Activated CD4-positive, alpha-beta T cell treated with anti-CD3 and anti-CD28 coated beads, Interleukin-2, amount 10 ng/mL, durations not matched to agents 7 days and 5 days (primary cell): Measurements from ENCODE around the gene CRYBG1. TPM values are rescaled to one million over a fixed set of nuclear protein-coding genes. Genes with fewer than 3 reads are reported as not detected.
"Not testable (repeated sequence)": the region's sequence is repeated elsewhere in the genome, so short reads cannot be mapped to it uniquely, and the experiment has no call there.

ENCODE experiments used
- CTCF ChIA-PET: fragments of 350-600 bp; sonication (Branson Sonifier 250); formaldehyde crosslinking; loops from one replicate; lab custom pipeline; 2021; ENCODE audit warnings: antibody characterized with exemption; lab: Charles Lee
- POLR2A ChIA-PET: fragments of 350-600 bp; sonication (Branson Sonifier 250); formaldehyde crosslinking; loops from one replicate; lab custom pipeline; 2021; ENCODE audit warnings: antibody characterized with exemption; lab: Charles Lee
- DNase-seq: peaks from one replicate; pipeline ENCODE4 v3.0.0-alpha.2; 2020
- H3K27ac Mint-ChIP-seq: one replicate; pipeline ENCODE4 v1.8.0; 2021; ENCODE audit warnings: mild to moderate bottlenecking, moderate library complexity, mixed read lengths
- H3K27me3 Mint-ChIP-seq: one replicate; pipeline ENCODE4 v1.8.0; 2021; ENCODE audit warnings: mixed read lengths
- H3K36me3 Mint-ChIP-seq: one replicate; pipeline ENCODE4 v1.8.0; 2021; ENCODE audit warnings: low read depth, mixed read lengths
- H3K4me1 Mint-ChIP-seq: one replicate; pipeline ENCODE4 v1.8.0; 2021; ENCODE audit warnings: mixed read lengths
- H3K4me3 Mint-ChIP-seq: one replicate; pipeline ENCODE4 v1.8.0; 2021; ENCODE audit warnings: mild to moderate bottlenecking, moderate library complexity, mixed read lengths
- H3K9me3 Mint-ChIP-seq: one replicate; pipeline ENCODE4 v1.8.0; 2021; ENCODE audit warnings: mixed read lengths
- total RNA-seq, 2 experiments: library from RNA; stranded (reverse); gene quantifications; one replicate each; pipeline ENCODE4 v1.2.3, GENCODE V29; 2021

CRYBG1 gene
- total RNA-seq, 2 experiments from 2014 or later, result 41.1 to 46.8 TPM

DNA sequence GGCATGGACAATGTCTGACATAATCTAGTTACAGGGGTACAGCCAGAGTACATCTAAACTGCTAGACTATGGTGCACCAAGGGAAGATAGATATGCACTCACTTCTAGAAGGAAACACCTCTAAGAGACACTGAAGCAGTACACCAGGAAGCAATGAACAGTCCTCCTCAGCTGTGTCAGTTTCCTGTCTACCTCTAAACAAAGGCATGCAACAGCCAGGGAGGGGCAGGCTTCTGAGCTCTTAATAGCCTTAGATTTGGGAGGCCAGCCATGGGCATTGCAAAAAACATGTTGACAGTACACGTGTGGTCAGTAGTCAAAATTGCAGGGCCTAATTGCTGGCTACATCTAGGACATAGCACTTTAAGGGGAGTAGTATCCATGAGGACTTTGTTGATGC is 21.4 kb downstream of the CRYBG1 start:
- peaks cover 1% of the 10 kb centered on the region for H3K27me3 Mint-ChIP-seq

DNA sequence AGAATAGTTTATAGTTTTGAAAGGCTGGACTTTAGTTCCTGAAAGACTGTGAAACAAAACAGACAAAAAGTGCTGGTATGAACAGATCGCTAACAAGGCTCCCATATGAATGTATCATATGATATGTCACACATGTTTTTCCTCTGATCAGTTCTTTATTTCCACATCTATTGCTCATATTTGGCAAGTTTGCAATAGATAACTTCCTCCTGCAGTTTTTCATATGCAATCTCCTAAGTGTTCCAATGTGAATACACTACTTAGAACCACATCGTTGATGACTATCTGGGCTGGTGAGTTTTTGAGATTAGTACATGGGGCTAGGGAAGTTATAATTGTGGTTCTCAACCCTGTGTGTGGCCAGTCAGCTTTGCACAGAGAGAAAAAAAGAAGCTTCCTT is 23.1 kb downstream of the CRYBG1 start:
- DNase-seq, result no peak
- no peak overlapping the region for H3K4me3 Mint-ChIP-seq
- no peak overlapping the region for H3K27ac Mint-ChIP-seq
- peaks cover 4% of the 10 kb centered on the region for H3K27me3 Mint-ChIP-seq
- H3K4me1 Mint-ChIP-seq, result peaks cover 9% of the 10 kb centered on the region
- H3K9me3 Mint-ChIP-seq, result no peaks in the 10 kb centered on the region
- no peaks in the 10 kb centered on the region for H3K36me3 Mint-ChIP-seq
- ChIA-PET POLR2A (no interaction called here), CTCF (interaction anchor here (0.6 kb wide), 2 partner anchors 232 to 1678 kb away, joined by 3 to 4 read pairs; no protein-coding TSS in a partner anchor)

More for the DNA sequence above, 21.4 kb downstream of the CRYBG1 start:
- DNase-seq, result peak; percentile 9
- Mint-ChIP-seq H3K27ac (no peak overlapping the region), H3K36me3 (no peaks in the 10 kb centered on the region), H3K4me1 (peaks cover 9% of the 10 kb centered on the region), H3K9me3 (no peaks in the 10 kb centered on the region), H3K4me3 (no peak overlapping the region)
- CTCF ChIA-PET, result interaction anchor here (0.6 kb wide), 2 partner anchors 58 to 627 kb away, joined by 3 read pairs; no protein-coding TSS in a partner anchor
- POLR2A ChIA-PET, result no interaction called here

DNA sequence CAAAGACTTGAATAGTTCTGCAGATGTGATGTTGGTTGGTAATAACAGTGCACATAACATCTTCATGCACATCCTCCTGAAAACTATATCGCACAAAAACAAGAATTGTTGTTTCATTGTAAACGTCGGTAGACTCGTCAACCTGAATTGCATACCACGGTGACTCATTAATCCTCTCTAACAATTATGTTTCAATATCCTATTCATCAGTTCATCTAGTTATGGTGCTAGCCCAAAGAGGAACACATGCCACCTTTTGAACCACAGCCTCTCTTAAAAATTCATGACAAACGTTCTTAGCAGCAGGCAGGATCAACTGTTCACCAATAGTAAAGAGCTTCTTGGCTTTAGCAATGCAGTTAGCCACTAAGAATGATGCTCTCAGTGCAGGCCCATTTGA is 25.0 kb downstream of the CRYBG1 start:
- ChIA-PET POLR2A (no interaction called here), CTCF (interaction anchor here (1.1 kb wide), 1 partner anchor 24 kb away, joined by 3 read pairs; no protein-coding TSS in a partner anchor)
- H3K4me1 Mint-ChIP-seq, result peaks cover 9% of the 10 kb centered on the region
- H3K27ac Mint-ChIP-seq, result no peak overlapping the region
- H3K4me3 Mint-ChIP-seq, result no peak overlapping the region
- no peak for DNase-seq
- no peaks in the 10 kb centered on the region for H3K36me3 Mint-ChIP-seq
- peaks cover 10% of the 10 kb centered on the region for H3K27me3 Mint-ChIP-seq
- no peaks in the 10 kb centered on the region for H3K9me3 Mint-ChIP-seq

DNA sequence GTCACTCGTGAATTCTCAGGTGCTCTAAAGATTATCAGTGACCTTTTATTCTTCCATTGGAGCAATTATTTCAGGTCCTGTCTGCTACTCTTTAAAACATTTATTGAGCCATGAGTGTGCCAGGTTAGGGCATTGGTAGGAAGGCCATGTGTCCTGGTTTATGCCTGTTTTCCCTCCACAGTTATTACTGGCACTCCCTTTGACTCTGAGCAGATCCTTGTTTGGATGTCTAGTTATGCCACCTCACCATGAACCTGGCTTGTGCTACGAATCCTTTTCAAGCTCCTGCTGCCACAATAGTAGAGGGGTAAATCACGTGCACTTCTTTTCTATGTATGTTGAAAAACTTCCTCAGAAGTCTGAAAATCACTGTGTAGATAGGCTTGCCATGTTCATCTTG is 27.4 kb downstream of the CRYBG1 start:
- Mint-ChIP-seq H3K4me1 (no peaks in the 10 kb centered on the region), H3K27ac (no peak overlapping the region), H3K9me3 (no peaks in the 10 kb centered on the region), H3K36me3 (no peaks in the 10 kb centered on the region), H3K27me3 (peaks cover 13% of the 10 kb centered on the region), H3K4me3 (no peak overlapping the region)
- CTCF ChIA-PET, result no interaction called here
- POLR2A ChIA-PET, result no interaction called here
- no peak for DNase-seq

DNA sequence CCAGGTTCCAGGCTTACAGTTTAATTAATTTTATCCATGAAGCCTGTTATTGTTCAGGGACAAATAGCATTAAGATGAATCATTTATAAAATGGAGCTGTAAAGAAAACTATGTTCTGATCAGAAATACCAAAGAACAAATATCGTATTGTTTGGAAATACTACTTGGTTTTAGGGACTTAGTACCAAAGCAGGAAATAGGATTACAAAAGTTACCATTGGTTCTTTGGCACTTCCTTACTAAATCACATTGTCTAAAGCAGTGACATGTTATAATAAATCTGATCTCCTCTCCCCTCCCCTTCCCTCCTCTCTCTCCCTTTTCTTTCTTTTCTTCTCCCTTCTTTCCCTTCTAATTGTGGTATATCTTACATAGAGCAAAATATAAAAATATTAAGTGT is 29.6 kb downstream of the CRYBG1 start:
- Mint-ChIP-seq H3K36me3 (no peaks in the 10 kb centered on the region), H3K27ac (no peak overlapping the region), H3K4me3 (no peak overlapping the region), H3K4me1 (no peaks in the 10 kb centered on the region), H3K9me3 (no peaks in the 10 kb centered on the region), H3K27me3 (peaks cover 13% of the 10 kb centered on the region)
- ChIA-PET POLR2A (no interaction called here), CTCF (no interaction called here)
- no peak for DNase-seq

DNA sequence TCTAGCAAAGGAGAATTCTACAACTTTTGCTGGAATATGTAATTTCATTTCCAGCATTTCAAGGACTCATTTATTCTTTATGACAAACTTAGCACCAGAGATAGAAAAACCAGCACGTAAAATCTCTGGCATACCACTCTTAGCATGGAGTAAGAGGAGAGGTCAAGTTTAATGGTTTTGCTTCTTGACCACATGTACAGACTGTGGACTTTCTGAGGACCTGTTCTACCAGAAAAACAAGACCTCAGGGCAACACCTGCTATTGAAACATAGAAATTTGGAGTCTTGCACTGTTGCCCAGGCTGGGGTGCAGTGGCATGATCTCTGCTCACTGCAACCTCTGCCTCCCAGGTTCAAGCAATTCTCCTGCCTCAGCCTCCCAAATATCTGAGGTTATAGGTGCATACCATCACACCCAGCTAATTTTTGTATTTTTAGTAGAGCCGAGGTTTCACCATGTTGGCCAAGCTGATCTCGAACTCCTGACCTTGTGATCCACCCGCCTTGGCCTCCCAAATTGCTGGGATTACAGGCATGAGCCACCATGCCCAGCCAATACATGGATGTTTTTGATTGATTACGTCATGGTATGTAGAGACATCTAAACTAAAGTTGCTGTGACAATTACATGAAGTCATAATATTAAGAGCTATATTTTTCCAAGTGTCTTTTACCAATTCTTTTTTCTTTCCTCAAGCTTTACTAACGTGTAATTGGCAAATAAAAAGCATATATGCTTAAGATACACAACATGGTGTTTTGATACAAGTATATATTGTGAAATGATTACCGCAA is 36.1 kb downstream of the CRYBG1 start:
- POLR2A ChIA-PET, result no interaction called here
- CTCF ChIA-PET, result interaction anchor here (0.9 to 1.2 kb wide), 2 partner anchors 10 to 36 kb away, joined by 3 read pairs; partner anchors contain the start of gene CRYBG1

DNA sequence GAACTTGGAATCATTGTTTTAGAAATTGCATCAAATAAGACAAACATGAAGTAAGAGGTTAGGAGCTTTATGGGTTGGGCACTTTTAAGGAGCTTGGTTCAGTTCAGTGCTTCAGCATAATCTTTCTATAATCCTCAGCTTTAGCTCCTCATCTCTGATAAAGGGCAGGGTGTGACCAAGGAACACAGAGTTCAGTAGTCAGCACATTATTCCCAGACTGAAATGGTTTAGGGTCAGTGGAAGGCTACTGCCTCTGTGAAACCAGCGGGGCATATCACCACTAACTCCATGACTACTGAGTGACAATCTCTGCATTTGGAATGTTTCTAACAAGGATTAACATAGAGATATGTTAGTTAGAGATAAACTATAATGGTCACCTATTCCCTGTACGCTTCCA is 36.9 kb downstream of the CRYBG1 start:
- H3K9me3 Mint-ChIP-seq, result no peaks in the 10 kb centered on the region
- no peaks in the 10 kb centered on the region for H3K36me3 Mint-ChIP-seq
- CTCF ChIA-PET, result interaction anchor here (0.6 kb wide), 1 partner anchor 62 kb away, joined by 3 read pairs; no protein-coding TSS in a partner anchor
- no peak for DNase-seq
- peaks cover 9% of the 10 kb centered on the region for H3K27me3 Mint-ChIP-seq
- POLR2A ChIA-PET, result no interaction called here
- H3K27ac Mint-ChIP-seq, result no peak overlapping the region
- no peak overlapping the region for H3K4me3 Mint-ChIP-seq
- H3K4me1 Mint-ChIP-seq, result no peaks in the 10 kb centered on the region

More for the DNA sequence above, 36.1 kb downstream of the CRYBG1 start:
- DNase-seq, result no peak
- Mint-ChIP-seq H3K4me1 (no peaks in the 10 kb centered on the region), H3K27me3 (peaks cover 11% of the 10 kb centered on the region), H3K4me3 (no peak overlapping the region), H3K36me3 (no peaks in the 10 kb centered on the region), H3K27ac (no peak overlapping the region), H3K9me3 (no peaks in the 10 kb centered on the region)

DNA sequence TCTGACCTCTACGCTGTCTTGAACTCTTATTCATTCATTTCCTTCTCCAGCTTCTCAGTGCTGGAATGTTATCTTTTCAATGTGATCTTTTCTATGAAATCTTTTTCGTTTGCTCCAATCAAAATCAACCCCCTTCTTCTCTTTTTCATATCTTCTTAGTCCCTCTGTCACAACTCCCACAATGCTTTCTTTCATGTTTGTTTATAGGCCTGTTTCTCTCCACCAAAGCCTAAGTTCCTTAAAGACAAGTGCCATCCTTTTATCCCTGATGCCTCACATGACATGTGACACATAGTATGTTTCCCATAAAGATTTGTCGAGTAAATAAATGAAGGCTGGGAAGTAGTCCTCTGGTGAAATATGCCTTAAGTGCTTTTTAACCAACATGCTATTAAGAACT is 38.1 kb downstream of the CRYBG1 start:
- H3K4me1 Mint-ChIP-seq, result no peaks in the 10 kb centered on the region
- POLR2A ChIA-PET, result no interaction called here
- CTCF ChIA-PET, result no interaction called here
- H3K36me3 Mint-ChIP-seq, result no peaks in the 10 kb centered on the region
- H3K4me3 Mint-ChIP-seq, result no peak overlapping the region
- H3K27ac Mint-ChIP-seq, result no peak overlapping the region
- peaks cover 14% of the 10 kb centered on the region for H3K27me3 Mint-ChIP-seq
- H3K9me3 Mint-ChIP-seq, result peaks cover 3% of the 10 kb centered on the region
- no peak for DNase-seq

DNA sequence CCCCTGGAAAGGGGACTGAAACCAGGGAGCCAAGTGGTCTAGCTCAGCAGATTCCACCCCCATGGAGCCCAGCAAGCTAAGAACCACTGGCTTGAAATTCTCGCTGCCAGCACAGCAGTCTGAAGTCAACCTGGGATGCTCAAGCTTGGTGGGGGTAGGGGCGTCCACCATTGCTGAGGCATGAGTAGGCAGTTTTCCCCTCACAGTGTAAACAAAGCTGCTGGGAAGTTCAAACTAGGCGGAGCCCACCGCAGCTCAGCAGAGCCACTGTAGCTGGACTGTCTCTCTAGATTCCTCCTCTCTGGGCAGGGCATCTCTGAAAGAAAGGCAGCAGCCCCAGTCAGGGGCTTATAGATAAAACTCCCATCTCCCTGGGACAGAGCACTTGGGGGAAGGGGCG is 44.5 kb downstream of the CRYBG1 start:
- H3K27me3 Mint-ChIP-seq, result peaks cover 49% of the 10 kb centered on the region
- POLR2A ChIA-PET, H3K4me1 Mint-ChIP-seq: not testable (repeated sequence)

DNA sequence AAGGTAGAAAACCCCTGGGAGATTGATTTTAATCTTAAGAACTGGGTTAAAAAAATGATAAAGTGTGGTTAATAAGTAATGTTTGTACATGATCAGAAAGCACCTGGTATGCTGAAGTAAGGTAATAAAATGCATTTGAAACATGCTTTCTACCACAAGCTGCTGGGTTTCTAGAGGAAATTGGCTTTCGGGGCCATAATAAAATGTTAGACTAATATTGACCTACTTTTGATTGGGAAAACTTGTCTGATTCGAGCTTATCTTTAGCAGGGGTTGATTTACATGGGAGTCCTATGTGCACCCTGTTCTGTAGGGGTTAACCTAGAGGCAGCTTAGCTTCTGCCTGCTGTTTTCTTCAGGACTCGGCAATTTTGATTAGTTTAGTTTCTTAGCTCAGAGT is 50.5 kb downstream of the CRYBG1 start:
- Mint-ChIP-seq H3K4me1 (no peaks in the 10 kb centered on the region), H3K27me3 (peaks cover 54% of the 10 kb centered on the region), H3K4me3 (no peak overlapping the region), H3K9me3 (peaks cover 6% of the 10 kb centered on the region), H3K27ac (no peak overlapping the region), H3K36me3 (peaks cover 2% of the 10 kb centered on the region)
- DNase-seq, result no peak
- CTCF ChIA-PET, result no interaction called here
- POLR2A ChIA-PET, result no interaction called here

More for the DNA sequence above, 44.5 kb downstream of the CRYBG1 start:
- H3K36me3 Mint-ChIP-seq, H3K27ac Mint-ChIP-seq, H3K4me3 Mint-ChIP-seq, DNase-seq, H3K9me3 Mint-ChIP-seq: not testable (repeated sequence)
- CTCF ChIA-PET, result interaction anchor here (1.1 kb wide), 1 partner anchor 16 kb away, joined by 4 read pairs; no protein-coding TSS in a partner anchor

DNA sequence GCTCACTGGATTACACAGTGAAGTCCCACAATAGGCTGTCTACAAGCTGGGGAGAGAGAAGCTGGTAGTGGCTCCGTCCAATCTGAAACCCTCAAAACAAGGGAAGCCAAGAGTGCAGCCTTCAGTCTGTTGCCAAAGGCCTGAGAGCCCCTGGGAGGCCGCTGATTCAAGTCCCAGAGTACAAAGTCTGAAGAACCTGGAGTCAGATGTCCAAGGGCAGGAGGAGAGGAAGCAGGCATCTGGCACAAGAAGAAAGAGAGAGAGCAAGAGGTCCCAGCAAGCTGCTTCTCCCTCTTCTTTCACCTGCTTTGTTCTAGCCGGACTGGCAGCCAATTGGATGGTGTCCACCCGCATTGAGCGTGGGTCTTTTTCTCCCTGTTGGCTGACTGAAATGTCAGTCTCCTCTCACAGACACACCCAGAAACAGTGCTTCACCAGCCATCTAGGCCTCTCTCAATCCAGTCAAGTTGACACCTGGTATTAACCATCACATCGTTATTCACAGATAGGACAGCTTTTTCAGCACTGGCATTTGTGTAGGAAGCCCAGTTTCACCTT is 51.2 kb downstream of the CRYBG1 start:
- ChIA-PET CTCF (no interaction called here), POLR2A (no interaction called here)
- DNase-seq, result no peak
- Mint-ChIP-seq H3K27me3 (peaks cover 49% of the 10 kb centered on the region), H3K4me3 (no peak overlapping the region), H3K36me3 (peaks cover 2% of the 10 kb centered on the region), H3K4me1 (no peaks in the 10 kb centered on the region), H3K27ac (no peak overlapping the region), H3K9me3 (peaks cover 6% of the 10 kb centered on the region)

DNA sequence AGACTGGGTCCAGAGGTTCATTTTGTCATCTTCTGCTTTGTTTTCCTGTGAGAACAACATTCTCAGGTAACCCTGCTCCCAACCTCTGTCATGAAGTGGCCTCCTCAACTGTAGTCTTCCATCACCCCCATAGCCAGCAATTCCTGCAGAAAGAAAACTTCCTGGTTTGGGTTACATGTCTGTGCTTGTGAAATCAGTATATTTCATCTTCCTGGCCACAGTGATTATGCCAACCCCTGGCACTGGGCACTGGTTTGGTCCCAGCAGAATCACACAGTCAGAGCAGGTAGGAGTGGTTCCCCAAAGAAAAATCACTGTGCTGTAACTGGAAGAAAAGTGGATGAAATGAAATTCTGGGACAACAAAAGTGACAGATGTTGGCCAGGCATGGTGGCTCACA is 52.5 kb downstream of the CRYBG1 start:
- Mint-ChIP-seq H3K9me3 (no peaks in the 10 kb centered on the region), H3K27ac (no peak overlapping the region), H3K4me3 (no peak overlapping the region), H3K36me3 (no peaks in the 10 kb centered on the region), H3K27me3 (peaks cover 36% of the 10 kb centered on the region), H3K4me1 (no peaks in the 10 kb centered on the region)
- POLR2A ChIA-PET, result no interaction called here
- DNase-seq, result no peak
- CTCF ChIA-PET, result interaction anchor here (0.6 kb wide), 1 partner anchor 20 kb away, joined by 3 read pairs; no protein-coding TSS in a partner anchor

DNA sequence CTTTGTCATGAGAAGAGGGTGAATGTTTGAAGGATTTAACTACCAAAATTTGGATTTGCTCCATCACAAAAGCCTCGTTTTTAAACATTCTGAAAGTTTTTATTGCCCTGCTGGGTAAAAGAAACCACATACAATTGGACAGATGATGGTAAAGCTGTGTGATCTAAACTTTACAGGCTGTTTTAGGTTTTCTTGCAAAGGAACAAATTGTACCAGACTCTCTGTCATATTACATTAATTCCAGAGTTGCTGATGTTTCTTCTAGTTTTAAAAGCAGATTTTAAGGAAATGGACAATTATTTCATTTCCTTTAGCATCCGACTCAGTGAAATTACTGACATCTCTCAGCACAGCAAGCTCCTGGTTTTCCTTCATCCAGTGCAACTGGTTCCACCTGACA is 53.2 kb downstream of the CRYBG1 start:
- ChIA-PET POLR2A (no interaction called here), CTCF (interaction anchor here (0.6 kb wide), 1 partner anchor 473 kb away, joined by 4 read pairs; no protein-coding TSS in a partner anchor)
- no peaks in the 10 kb centered on the region for H3K9me3 Mint-ChIP-seq
- H3K4me1 Mint-ChIP-seq, result no peaks in the 10 kb centered on the region
- no peak overlapping the region for H3K27ac Mint-ChIP-seq
- peaks cover 31% of the 10 kb centered on the region for H3K27me3 Mint-ChIP-seq
- DNase-seq, result no peak
- H3K4me3 Mint-ChIP-seq, result no peak overlapping the region
- H3K36me3 Mint-ChIP-seq, result no peaks in the 10 kb centered on the region
